DND-41 (cell line): Measurements from ENCODE around the gene SARS2.

Experiments used
- ATAC-seq: fragments of 200-7000 bp; cut with Tn5 transposase; 3 replicates; pipeline ENCODE4 v1.9.1; 2021; ENCODE audit warnings: low read depth; ENCODE audit not compliant: insufficient read depth
- DNase-seq: peaks from one replicate; pipeline ENCODE4 v3.0.0-alpha.2; 2020
- H2AFZ ChIP-seq: 2 replicates; pipeline ENCODE4 v1.6.0; 2012; ENCODE audit warnings: low read depth, low read length
- H3K27ac ChIP-seq: 2 replicates; pipeline ENCODE4 v1.5.1; 2012; ENCODE audit warnings: low read length, inconsistent platforms
- H3K27me3 ChIP-seq: fragments of 200-600 bp; sonication (generic); 2 replicates; pipeline ENCODE4 v1.6.0; 2012; ENCODE audit warnings: low read length, mild to moderate bottlenecking, inconsistent platforms; ENCODE audit not compliant: insufficient read depth, poor library complexity
- H3K36me3 ChIP-seq: 2 replicates; pipeline ENCODE4 v1.5.1; 2012; ENCODE audit warnings: low read length, inconsistent platforms; ENCODE audit not compliant: insufficient read depth
- H3K4me1 ChIP-seq: 2 replicates; pipeline ENCODE4 v1.5.1; 2012; ENCODE audit warnings: mild to moderate bottlenecking, low read length; ENCODE audit not compliant: insufficient read depth
- H3K4me2 ChIP-seq: 2 replicates; pipeline ENCODE4 v1.6.0; 2012; ENCODE audit warnings: mild to moderate bottlenecking, moderate library complexity, low read length, inconsistent platforms; ENCODE audit not compliant: insufficient read depth
- H3K4me3 ChIP-seq, 2 experiments: fragments of 200-600 bp in 1 of 2; shearing (Covaris generic) in 1 of 2; 2 replicates each; pipeline ENCODE4 v1.5.1; 2012 to 2016; ENCODE audit warnings: inconsistent platforms in 2 of 2, low read length in 2 of 2, mild to moderate bottlenecking in 2 of 2, low read depth in 1 of 2, moderate library complexity in 1 of 2
- H3K79me2 ChIP-seq: 2 replicates; pipeline ENCODE4 v1.6.0; 2012; ENCODE audit warnings: low read length, inconsistent platforms; ENCODE audit not compliant: insufficient read depth
- H3K9ac ChIP-seq: 2 replicates; pipeline ENCODE4 v1.6.0; 2012; ENCODE audit warnings: low read depth, mild to moderate bottlenecking, inconsistent platforms, low read length, moderate library complexity
- H3K9me3 ChIP-seq: 2 replicates; pipeline ENCODE4 v1.5.1; 2012; ENCODE audit warnings: low read length, moderate library complexity, mild to moderate bottlenecking, inconsistent platforms; ENCODE audit not compliant: insufficient read depth, severe bottlenecking
- H4K20me1 ChIP-seq: 2 replicates; pipeline ENCODE4 v1.6.0; 2012; ENCODE audit warnings: low read length; ENCODE audit not compliant: insufficient read depth
- CTCF ChIP-seq: IDR thresholded peaks from 2 replicates; pipeline ENCODE4 v1.5.1; 2012; ENCODE audit warnings: borderline replicate concordance, low read length, moderate library complexity, mild to moderate bottlenecking; ENCODE audit not compliant: poor library complexity, severe bottlenecking; ENCODE audit errors: extremely low read depth
- EZH2 ChIP-seq: IDR thresholded peaks from 3 replicates; pipeline ENCODE4 v1.6.1; 2012; ENCODE audit warnings: borderline replicate concordance, low read depth, mild to moderate bottlenecking, moderate library complexity, low read length, inconsistent platforms; ENCODE audit not compliant: severe bottlenecking

The SARS2 gene

GRCh38 chr19:38879400-38879751, 51.2 kb downstream of the SARS2 start:
- no peak overlapping the region for H3K4me3 ChIP-seq
- H3K9ac ChIP-seq, result no peak overlapping the region

DNA sequence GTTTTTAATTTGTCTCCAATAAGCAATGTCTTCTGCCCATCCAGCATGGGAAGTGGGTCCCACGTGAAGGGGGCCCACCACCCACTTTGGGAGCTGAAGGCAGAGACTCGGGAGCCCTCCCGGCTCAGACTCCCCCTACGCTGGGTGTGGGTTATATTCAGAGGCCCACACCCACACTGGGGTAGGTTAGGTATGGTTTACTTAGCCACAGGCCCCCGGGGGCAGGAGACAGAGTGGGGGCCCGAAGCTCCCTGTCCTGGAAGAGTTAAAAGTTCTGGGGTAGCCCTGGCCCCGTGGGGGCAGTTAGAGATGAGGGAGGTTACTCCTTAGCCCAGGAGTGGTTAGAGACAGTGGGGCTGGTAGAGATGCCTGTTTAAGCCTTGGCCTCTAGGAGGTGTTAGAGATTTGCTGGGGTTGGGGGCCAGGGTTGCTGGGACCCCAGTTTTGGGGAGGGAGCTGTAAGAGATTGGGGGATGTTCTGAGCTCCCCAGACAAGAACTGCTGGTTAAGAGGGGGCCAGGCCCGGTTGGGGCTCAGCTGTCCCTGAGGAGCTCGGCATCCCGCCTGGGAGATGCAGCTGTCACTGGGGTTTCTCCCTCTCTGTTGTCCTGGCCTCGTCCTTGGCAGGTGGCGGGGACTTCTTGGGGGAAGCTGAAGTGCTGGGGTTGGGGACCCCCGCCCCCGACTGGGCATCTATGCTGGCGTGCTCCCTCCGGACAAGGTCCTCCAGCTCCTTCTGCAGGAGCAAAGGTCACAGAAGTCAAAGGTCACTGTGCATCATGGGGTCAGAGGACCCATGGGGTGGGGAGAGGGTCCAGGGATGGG, 51.8 kb downstream of the SARS2 start:
- H3K27ac ChIP-seq, result peak overlapping the region; percentile 39; the same call in 1 of the 2 replicates
- H3K4me2 ChIP-seq, result peak overlapping the region; percentile 42
- no peak for TF ChIP-seq CTCF
- TF ChIP-seq EZH2, result no peak
- no peaks in the 10 kb centered on the region for H3K9me3 ChIP-seq
- no peak for DNase-seq
- no peaks in the 10 kb centered on the region for H3K27me3 ChIP-seq
- peaks cover 21% of the 10 kb centered on the region for H3K36me3 ChIP-seq
- H4K20me1 ChIP-seq, result no peaks in the 10 kb centered on the region
- peak overlapping the region in 1 of 2 experiments; percentile 13; a peak in 1 of 4 replicates for H3K4me3 ChIP-seq
- peak overlapping the region; percentile 38; the same call in 1 of the 2 replicates for H3K9ac ChIP-seq
- H3K4me1 ChIP-seq, result peaks cover 18% of the 10 kb centered on the region
- ATAC-seq, result no peak
- H3K79me2 ChIP-seq, result no peaks in the 10 kb centered on the region
- 0 out of 2 replicates have a peak overlapping the region, but pooled peaks have one; percentile 53 for H2AFZ ChIP-seq

More at GRCh38 chr19:38879400-38879751, 51.2 kb downstream of the SARS2 start:
- ATAC-seq (no peak), DNase-seq (no peak)
- Histone ChIP-seq H3K4me1 (peaks cover 18% of the 10 kb centered on the region), H3K79me2 (no peaks in the 10 kb centered on the region), H3K9me3 (no peaks in the 10 kb centered on the region), H3K27me3 (no peaks in the 10 kb centered on the region), H4K20me1 (no peaks in the 10 kb centered on the region), H3K4me2 (no peak overlapping the region), H2AFZ (no peak overlapping the region), H3K27ac (no peak overlapping the region), H3K36me3 (peaks cover 21% of the 10 kb centered on the region)
- TF ChIP-seq CTCF (no peak), EZH2 (no peak)

DNA sequence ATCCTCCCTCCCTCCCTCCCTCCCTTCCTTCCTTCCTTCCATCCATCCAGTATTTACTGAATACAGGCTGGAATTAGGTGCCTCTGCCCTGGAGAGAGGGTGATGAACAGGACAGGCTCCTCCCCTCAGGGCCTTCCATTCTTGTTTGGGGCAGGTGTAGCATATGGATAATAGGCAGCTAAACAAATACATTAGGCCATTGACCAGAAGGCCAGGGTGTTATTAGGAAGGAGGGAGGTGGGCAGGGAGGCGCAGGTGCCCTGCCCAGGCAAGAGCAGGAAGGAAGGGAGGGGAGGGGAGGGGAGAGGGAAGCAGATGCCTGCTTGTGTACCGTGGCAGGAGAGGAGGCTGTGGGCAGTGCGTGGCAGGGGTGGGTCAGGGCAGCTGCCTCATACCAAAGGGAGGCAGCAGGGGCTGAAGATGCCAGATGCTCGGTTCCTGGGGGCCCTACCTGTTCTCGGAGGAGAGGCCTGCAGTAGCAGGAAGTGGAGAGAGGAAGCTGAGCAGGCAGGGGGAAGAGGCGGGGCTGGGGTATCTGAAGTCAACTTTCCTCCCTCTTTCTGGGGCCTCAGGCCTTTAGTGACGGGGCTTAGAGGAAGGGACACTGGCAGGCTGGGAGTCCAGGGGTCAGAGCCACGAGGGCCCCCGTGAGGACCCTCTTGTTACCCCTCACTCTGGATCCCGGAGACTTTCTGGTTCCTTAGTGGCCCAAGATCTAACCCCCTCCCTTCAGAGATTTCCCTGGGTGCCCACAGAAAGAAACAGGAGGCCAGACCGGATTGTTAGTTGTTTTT, 52.6 kb downstream of the SARS2 start, which contains the start of gene RINL:
Gene RINL (minus strand): TSS at position 495 of the 794 bp plus-strand sequence. CDS start 1,533 bp downstream, outside the sequence.
- Histone ChIP-seq H3K4me3 (peak within 1 kb of the TSS in 1 of 2 experiments; percentile 13; a peak in 1 of 4 replicates), H3K4me2 (peak within 1 kb of the TSS; percentile 42), H2AFZ (peak within 1 kb of the TSS; percentile 53), H3K27ac (peak within 1 kb of the TSS; percentile 39), H3K79me2 (no peaks in the 10 kb centered on the region), H3K9ac (peak within 1 kb of the TSS; percentile 38), H3K9me3 (no peaks in the 10 kb centered on the region), H3K36me3 (peaks cover 15% of the 10 kb centered on the region; the same call in 1 of the 2 replicates), H3K4me1 (peaks cover 18% of the 10 kb centered on the region), H4K20me1 (no peaks in the 10 kb centered on the region), H3K27me3 (no peaks in the 10 kb centered on the region)
- DNase-seq (peak; percentile 75), ATAC-seq (peak; percentile 92)
- no peak for TF ChIP-seq EZH2
- TF ChIP-seq CTCF, result no peak
